Activated T-cell treated with anti-CD3 and anti-CD28 coated beads, Interleukin-2, amount 50 U/mL, for 1 hour (primary cell): ENCODE results near the gene ACADS.
"Not testable (repeated sequence)": the region's sequence is repeated elsewhere in the genome, so short reads cannot be mapped to it uniquely, and the experiment has no call there.

Source experiments
- DNase-seq: peaks from one replicate; pipeline ENCODE4 v3.0.0-alpha.2; 2020

Gene ACADS

GRCh38 chr12:120702637-120703036 is 23.0 kb upstream of the ACADS start:
- no peak for DNase-seq

DNA sequence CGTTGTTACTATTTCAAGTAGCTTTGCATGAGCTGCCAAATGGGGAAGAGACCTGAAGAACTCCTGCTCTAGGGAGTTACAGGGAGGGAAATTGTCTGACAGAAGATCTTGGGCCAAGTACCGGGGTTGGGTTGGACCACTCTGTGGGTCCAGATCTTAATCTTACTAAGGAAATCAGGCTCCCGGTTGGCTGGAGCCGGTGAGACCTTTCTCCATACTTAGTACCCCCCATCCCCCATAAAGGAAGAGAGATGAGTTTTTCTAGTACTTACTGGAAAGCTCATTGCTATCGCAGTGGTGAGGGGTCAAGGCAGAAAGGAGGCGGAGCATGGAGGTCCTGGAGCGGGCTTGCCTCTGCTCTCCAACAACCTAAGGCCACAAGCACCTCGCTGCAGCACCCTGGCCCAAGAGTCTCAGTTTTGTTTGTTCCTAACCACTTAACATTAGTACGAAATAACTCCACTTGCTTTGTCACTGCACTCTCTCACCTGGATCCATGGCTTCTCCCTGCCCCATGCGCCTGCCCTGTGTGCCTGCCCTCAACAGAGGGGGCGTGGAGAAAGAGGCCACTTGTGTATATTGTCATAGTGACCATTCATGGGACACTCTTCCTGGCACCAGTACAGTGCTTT is 22.2 kb upstream of the ACADS start:
- no peak for DNase-seq

GRCh38 chr12:120705618-120706017 is 20.0 kb upstream of the ACADS start:
- no peak for DNase-seq

- DNase-seq = no peak
These were observed 19.6 kb upstream of the ACADS start for GRCh38 chr12:120706029-120706428.

DNA sequence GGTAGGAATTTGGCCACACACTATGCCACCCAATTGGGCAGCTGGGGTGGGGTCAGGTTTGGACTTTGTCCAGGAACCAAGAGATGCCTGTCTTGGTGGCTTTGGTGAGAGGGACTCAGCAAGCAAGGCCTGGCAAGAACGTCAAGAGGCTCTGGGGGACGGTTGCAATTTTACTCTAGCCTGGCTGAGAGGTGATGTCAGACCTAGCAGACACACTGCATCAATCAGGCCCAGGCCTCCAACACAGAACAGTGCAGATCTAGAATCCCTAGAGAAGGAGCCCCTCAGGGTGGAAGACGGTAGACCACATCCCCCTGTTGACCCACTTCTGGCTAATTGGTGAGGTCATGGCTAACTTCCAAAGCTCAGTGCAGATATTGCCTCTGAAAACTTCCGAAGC is 17.0 kb upstream of the ACADS start:
- no peak for DNase-seq

DNA sequence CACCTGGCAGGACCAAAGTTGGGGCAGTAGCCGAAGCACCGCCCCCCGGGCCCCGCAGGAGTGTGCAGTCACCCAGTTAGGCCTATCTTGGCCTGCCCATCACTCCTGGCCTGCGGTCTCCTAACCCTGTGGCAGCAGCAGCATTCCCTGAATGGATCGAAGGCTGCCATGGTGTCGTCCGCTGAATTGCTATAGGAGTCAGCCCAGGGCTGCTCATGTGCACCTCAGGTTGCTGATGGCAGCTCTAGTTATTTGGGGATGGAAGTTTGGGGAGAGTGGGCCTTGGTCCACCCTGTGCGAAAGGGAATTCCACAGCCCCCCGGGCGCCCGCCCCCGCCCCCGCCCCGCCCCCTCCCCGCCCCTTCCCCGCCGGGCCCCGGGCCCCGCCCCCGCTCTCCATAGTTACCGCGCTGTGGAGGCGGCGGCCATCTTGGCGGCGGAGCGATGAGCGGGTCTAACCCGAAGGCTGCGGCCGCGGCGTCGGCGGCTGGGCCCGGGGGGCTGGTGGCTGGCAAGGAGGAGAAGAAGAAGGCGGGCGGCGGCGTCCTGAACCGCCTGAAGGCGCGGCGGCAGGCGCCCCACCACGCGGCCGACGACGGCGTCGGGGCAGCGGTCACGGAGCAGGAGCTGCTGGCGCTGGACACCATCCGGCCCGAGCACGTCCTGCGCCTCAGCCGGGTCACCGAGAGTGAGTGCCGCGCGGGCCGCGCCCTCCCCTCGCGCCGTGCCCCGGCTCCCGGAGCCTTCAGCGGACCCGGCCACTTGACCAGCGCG is 15.4 kb upstream of the ACADS start, which contains the start of gene UNC119B:
UNC119B (plus strand) TSS at position 428 of the 774 bp plus-strand sequence; CDS start at position 445, 17 bp downstream.
- peak; percentile 81 for DNase-seq

DNA sequence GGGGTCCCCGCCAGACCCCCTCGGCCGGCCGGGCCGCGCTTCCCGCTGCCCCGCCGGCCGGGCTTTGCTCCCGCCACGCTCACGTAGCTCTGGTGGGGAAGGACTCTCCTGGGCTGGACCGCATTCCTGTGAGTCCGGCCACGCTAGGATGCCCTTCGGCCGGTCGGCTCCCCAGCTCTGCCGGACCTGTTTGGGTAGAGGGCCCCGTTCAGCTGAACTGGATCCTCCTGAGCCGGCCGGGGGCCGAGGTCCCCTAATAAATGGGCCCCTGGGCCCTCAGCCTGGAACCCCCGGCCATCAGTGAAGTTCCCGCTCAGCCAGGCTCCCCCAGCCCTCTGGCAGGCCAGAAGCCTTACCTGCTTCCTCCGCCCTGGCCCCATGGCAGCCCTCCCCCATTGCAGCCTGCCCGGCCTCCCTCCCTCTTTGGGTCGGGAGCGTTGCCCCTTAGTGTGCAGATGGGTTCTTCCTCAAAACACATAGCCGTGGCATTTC is 14.8 kb upstream of the ACADS start:
- DNase-seq = peak; percentile 39

- DNase-seq = no peak
These were observed 14.2 kb upstream of the ACADS start for GRCh38 chr12:120711411-120711810.

DNA sequence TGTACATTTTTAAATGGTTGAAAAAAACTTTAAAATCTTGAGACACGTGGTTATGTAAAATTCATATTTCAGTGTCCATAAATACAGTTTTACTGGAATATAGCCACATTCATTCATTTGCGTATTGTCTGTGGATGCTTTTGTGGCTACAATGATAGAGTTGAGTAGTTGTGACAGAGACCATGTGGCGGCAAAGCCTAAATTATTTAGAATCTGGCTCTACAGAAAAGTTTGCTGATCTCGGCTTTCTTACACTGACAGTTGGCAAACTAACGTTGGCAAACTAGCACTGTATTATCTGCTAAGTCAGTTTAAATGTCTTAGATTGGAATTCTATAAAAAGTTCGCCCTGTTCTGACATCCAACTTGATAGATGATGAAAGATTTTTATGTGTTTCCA is 13.0 kb upstream of the ACADS start:
- no peak for DNase-seq

GRCh38 chr12:120713861-120714482 is 11.7 kb upstream of the ACADS start:
- peak; percentile 40 for DNase-seq

DNA sequence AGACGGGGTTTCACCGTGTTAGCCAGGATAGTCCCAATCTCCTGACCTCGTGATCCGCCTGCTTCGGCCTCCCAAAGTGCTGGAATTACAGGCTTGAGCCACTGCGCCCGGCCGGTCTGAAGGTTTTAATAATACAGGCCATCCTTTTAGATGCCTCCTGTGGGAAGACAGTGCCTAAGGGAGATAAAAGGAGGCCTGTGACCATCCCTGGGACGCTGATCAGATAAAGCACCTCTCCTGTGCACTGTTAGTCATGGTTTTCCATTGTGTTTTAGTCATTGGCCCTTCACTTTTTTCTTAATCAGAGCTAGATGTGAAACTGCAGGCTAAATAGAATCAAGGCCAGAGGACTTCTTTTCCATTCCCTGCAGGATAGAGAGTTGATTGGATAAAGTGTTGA is 7.6 kb upstream of the ACADS start:
- no peak for DNase-seq

DNA sequence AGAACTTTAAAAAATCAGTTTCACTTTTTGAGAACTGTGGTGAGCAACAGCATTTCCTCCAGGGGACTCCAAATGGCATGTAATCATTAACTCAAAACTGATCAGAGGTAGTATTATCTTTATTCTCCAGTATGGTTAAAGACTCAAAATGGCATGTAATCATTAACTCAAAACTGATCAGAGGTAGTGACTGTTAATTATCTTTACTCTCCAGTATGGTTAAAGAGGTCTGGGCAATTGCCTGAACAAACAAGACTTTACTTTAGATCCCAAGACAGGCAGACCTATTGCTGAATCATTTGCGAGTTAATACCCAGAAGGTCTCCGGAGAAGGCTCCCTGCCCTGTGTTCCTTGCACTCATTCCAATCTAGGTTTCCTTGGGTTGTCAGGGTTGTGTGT is 6.6 kb upstream of the ACADS start:
- DNase-seq = no peak

GRCh38 chr12:120719496-120720233 is 6.0 kb upstream of the ACADS start:
- no peak for DNase-seq

DNA sequence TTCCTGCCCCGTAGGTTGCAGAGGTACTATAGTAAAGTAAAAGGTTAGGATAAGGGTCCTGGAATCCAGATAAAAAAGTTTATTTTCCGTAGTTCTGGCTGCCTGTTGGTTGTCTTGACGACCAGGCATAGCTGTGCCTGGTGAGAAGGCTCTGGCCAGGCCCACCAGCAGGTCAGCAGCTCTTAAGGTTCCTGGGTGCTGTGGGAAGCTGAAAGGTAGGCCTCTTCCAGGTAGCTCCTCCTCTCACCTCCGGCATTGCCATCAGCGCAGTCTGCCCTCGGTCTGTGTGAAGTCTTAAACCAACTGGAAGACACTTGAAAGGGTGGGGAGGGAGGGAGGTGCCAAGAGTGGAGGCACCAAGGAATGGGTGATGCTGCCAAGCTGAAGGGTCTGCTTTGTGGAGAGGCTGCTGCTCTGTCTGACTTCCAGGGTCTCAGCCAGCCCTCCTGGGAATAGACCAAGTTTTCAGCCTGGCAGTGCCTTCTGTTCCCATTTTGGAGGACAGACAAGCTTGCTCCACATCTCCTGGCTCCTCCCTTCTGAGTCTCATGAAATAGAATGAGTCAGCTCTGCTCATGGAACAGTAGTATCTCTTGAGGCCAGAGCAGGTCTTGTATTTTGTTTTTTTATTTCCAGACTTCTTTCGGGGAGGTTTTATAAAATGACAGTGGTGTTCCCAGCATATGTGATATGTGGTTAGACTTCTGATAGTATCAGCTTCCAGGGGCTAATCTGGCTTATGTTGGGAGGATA is 5.2 kb upstream of the ACADS start:
- no peak for DNase-seq

- DNase-seq = no peak
These were observed 4.4 kb upstream of the ACADS start for GRCh38 chr12:120720987-120721801.

GRCh38 chr12:120721866-120722265 is 3.8 kb upstream of the ACADS start:
- DNase-seq = no peak

- DNase-seq = no peak
These were observed 2.8 kb upstream of the ACADS start for GRCh38 chr12:120722784-120723183.

DNA sequence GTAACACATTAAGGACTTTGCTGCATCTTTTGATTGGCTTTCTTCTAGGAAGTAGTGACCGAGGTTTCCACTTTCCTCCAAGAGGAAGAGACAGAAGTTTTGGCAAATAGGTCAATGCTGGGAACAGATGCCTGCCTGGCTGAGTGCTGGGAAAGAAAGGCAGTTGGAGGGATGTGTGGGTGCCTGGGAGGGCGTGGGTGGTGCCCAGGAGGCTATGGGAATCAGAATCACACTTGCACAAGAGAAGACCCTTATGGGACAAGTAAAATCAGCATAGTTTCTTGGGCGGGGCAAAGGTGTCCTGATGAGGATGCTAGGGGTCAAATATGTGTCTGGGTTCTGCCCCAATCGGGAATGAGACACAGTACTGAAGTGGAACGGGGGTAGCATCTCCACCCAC is 906 bp upstream of the ACADS start:
- DNase-seq = no peak

DNA sequence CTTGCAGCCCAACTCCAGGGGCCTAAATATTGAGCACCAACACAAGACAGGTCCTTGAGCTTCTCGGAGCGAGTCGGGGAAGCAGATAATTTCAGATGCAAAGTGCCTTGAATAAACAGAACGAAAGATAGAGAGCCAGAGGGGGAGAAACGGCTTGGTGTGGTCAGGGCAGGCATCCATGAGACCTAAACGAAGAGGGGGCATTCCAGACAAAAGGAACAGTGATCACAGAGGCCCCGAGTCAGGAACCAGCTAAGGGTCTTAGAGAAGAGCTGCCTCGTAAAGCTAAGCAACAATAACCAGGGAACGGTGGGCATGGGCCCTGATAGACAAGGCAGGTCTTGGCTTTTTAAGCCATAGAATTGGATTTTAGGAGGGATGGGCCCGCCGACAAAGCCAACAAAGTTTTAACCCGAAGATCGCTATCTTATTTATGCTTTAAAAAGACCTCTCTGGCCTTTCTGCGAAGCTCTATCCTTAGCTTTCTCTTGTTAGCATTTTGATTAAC is 421 bp upstream of the ACADS start:
- DNase-seq = no peak

- no peak for DNase-seq
These were observed 826 bp downstream of the ACADS start for GRCh38 chr12:120726510-120726793.

- DNase-seq = no peak
These were observed 1.3 kb downstream of the ACADS start for GRCh38 chr12:120726961-120727360.

DNA sequence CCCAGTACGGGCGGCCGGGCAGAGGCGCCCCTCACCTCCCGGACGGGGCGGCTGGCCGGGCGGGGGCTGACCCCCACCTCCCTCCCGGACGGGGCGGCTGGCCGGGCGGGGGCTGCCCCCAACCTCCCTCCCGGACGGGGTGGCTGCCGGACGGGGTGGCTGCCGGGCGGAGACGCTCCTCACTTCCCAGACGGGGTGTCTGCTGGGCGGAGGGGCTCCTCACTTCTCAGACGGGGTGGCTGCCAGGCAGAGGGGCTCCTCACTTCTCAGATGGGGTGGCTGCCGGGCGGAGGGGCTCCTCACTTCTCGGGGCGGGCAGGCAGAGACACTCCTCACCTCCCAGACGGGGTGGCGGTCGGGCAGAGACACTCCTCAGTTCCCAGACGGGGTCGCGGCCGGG is 6.6 kb downstream of the ACADS start:
- DNase-seq = not testable (repeated sequence)
